ENCODE measurements around the gene HSF4.

HSF4 gene

GRCh38 chr16:67141391-67141790 is 23.2 kb upstream of the HSF4 start:
- H3K4me1 ChIP-seq: no peaks in the 10 kb centered on the region
- H3K36me3 ChIP-seq: peaks cover 76% of the 10 kb centered on the region
- DNase-seq: no peak
- no peaks in the 10 kb centered on the region for H3K9me3 ChIP-seq
- H3K4me3 ChIP-seq (ENCODE audit: low read depth, low read length): no peak overlapping the region
- H3K27me3 ChIP-seq: no peaks in the 10 kb centered on the region
- no peak for TF ChIP-seq CTCF (IDR thresholded peaks at IDR 0.05; ENCODE audit: low read depth, low read length)

GRCh38 chr16:67142342-67142741 is 22.2 kb upstream of the HSF4 start:
- Histone ChIP-seq H3K4me3 (ENCODE audit: low read depth, low read length) (no peak overlapping the region), H3K9me3 (no peaks in the 10 kb centered on the region), H3K27me3 (no peaks in the 10 kb centered on the region), H3K36me3 (peaks cover 80% of the 10 kb centered on the region), H3K4me1 (no peaks in the 10 kb centered on the region)
- no peak for DNase-seq
- no peak for TF ChIP-seq CTCF (IDR thresholded peaks at IDR 0.05; ENCODE audit: low read depth, low read length)

- no peaks in the 10 kb centered on the region for H3K9me3 ChIP-seq
- no peaks in the 10 kb centered on the region for H3K27me3 ChIP-seq
- no peak for DNase-seq
- no peaks in the 10 kb centered on the region for H3K4me1 ChIP-seq
- H3K36me3 ChIP-seq: peaks cover 80% of the 10 kb centered on the region
- H3K4me3 ChIP-seq (ENCODE audit: low read depth, low read length): no peak overlapping the region
- no peak for TF ChIP-seq CTCF (IDR thresholded peaks at IDR 0.05; ENCODE audit: low read depth, low read length)
These were observed 19.6 kb upstream of the HSF4 start for GRCh38 chr16:67144943-67145342.

GRCh38 chr16:67145746-67146145 is 18.8 kb upstream of the HSF4 start:
- no peak for TF ChIP-seq CTCF (IDR thresholded peaks at IDR 0.05; ENCODE audit: low read depth, low read length)
- H3K4me1 ChIP-seq: no peaks in the 10 kb centered on the region
- no peaks in the 10 kb centered on the region for H3K27me3 ChIP-seq
- H3K4me3 ChIP-seq (ENCODE audit: low read depth, low read length): no peak overlapping the region
- no peak for DNase-seq
- H3K36me3 ChIP-seq: peaks cover 72% of the 10 kb centered on the region
- no peaks in the 10 kb centered on the region for H3K9me3 ChIP-seq

- Histone ChIP-seq H3K4me1 (0 out of 2 replicates have a peak, but pooled peaks cover 2% of the 10 kb centered on the region), H3K27me3 (no peaks in the 10 kb centered on the region), H3K36me3 (peaks cover 62% of the 10 kb centered on the region), H3K9me3 (no peaks in the 10 kb centered on the region), H3K4me3 (ENCODE audit: low read depth, low read length) (no peak overlapping the region)
- DNase-seq: no peak
- no peak for TF ChIP-seq CTCF (IDR thresholded peaks at IDR 0.05; ENCODE audit: low read depth, low read length)
These were observed 17.8 kb upstream of the HSF4 start for GRCh38 chr16:67146523-67147357.

- Histone ChIP-seq H3K9me3 (no peaks in the 10 kb centered on the region), H3K4me3 (ENCODE audit: low read depth, low read length) (no peak overlapping the region), H3K4me1 (0 out of 2 replicates have a peak, but pooled peaks cover 2% of the 10 kb centered on the region), H3K36me3 (peaks cover 56% of the 10 kb centered on the region), H3K27me3 (no peaks in the 10 kb centered on the region)
- TF ChIP-seq CTCF (IDR thresholded peaks at IDR 0.05; ENCODE audit: low read depth, low read length): no peak
- no peak for DNase-seq
These were observed 17.0 kb upstream of the HSF4 start for GRCh38 chr16:67147437-67148140.
